ENCODE results near the gene TNFAIP2. TPM values are rescaled to one million over a fixed set of nuclear protein-coding genes. Genes with fewer than 3 reads are reported as not detected.

The TNFAIP2 gene
- total RNA-seq, 1 donor from 2014 or later: 82.7 TPM

- no peaks in the 10 kb centered on the region for H3K9me3 ChIP-seq
- TF ChIP-seq POLR2AphosphoS5 (IDR thresholded peaks at IDR 0.05; ENCODE audit: insufficient read depth in 1 of 2, low read depth in 1 of 2): no peak
- TF ChIP-seq POLR2A (IDR thresholded peaks at IDR 0.05): no peak
- no peak for TF ChIP-seq CTCF (IDR thresholded peaks at IDR 0.05)
Observed at GRCh38 chr14:103134919-103135318, 11.7 kb downstream of the TNFAIP2 start.

GRCh38 chr14:103135333-103136260 is 12.3 kb downstream of the TNFAIP2 start:
- Histone ChIP-seq H3K36me3 (peaks cover 0 to 40% of the 10 kb centered on the region in 2 donors), H3K27me3 (no peaks in the 10 kb centered on the region), H3K27ac (peak overlapping the region; percentile 65), H3K4me3 (no peak overlapping the region), H3K4me1 (peaks cover 57% of the 10 kb centered on the region), H3K9me3 (no peaks in the 10 kb centered on the region)
- intact Hi-C loops (cut with DNase I): no loop called here
- TF ChIP-seq POLR2AphosphoS5 (IDR thresholded peaks at IDR 0.05; ENCODE audit: insufficient read depth in 1 of 2, low read depth in 1 of 2): no peak
- no peak for TF ChIP-seq CTCF (IDR thresholded peaks at IDR 0.05)
- TF ChIP-seq POLR2A (IDR thresholded peaks at IDR 0.05): no peak
- DNase-seq (ENCODE audit: extremely low spot score in 2 of 2): no peak

More at GRCh38 chr14:103134919-103135318, 11.7 kb downstream of the TNFAIP2 start:
- intact Hi-C loops (cut with DNase I): no loop called here
- H3K27me3 ChIP-seq: no peaks in the 10 kb centered on the region
- no peak overlapping the region for H3K27ac ChIP-seq
- peaks cover 64% of the 10 kb centered on the region for H3K4me1 ChIP-seq
- H3K4me3 ChIP-seq: no peak overlapping the region
- no peak for DNase-seq (ENCODE audit: extremely low spot score in 2 of 2)
- peaks cover 0 to 42% of the 10 kb centered on the region in 2 donors for H3K36me3 ChIP-seq

GRCh38 chr14:103136388-103137271 is 13.4 kb downstream of the TNFAIP2 start:
- no peaks in the 10 kb centered on the region for H3K9me3 ChIP-seq
- intact Hi-C loops (cut with DNase I): no loop called here
- peak overlapping the region; percentile 65 for H3K27ac ChIP-seq
- H3K27me3 ChIP-seq: no peaks in the 10 kb centered on the region
- TF ChIP-seq POLR2AphosphoS5 (IDR thresholded peaks at IDR 0.05; ENCODE audit: insufficient read depth in 1 of 2, low read depth in 1 of 2) (peak; percentile 38 to 48), POLR2A (IDR thresholded peaks at IDR 0.05) (no peak), CTCF (IDR thresholded peaks at IDR 0.05) (no peak)
- no peak overlapping the region for H3K4me3 ChIP-seq
- peaks cover 53% of the 10 kb centered on the region for H3K4me1 ChIP-seq
- no peak for DNase-seq (ENCODE audit: extremely low spot score in 2 of 2)
- peaks cover 0 to 40% of the 10 kb centered on the region in 2 donors for H3K36me3 ChIP-seq

GRCh38 chr14:103137689-103138300 is 14.5 kb downstream of the TNFAIP2 start:
- DNase-seq (ENCODE audit: extremely low spot score in 2 of 2): no peak
- H3K27ac ChIP-seq: peak overlapping the region; percentile 65
- intact Hi-C loops (cut with DNase I): no loop called here

More at GRCh38 chr14:103137689-103138300, 14.5 kb downstream of the TNFAIP2 start:
- Histone ChIP-seq H3K36me3 (peaks cover 0 to 32% of the 10 kb centered on the region in 2 donors), H3K4me1 (peaks cover 46% of the 10 kb centered on the region), H3K9me3 (no peaks in the 10 kb centered on the region), H3K4me3 (no peak overlapping the region), H3K27me3 (no peaks in the 10 kb centered on the region)
- TF ChIP-seq POLR2A (IDR thresholded peaks at IDR 0.05) (no peak), CTCF (IDR thresholded peaks at IDR 0.05) (no peak), POLR2AphosphoS5 (IDR thresholded peaks at IDR 0.05; ENCODE audit: insufficient read depth in 1 of 2, low read depth in 1 of 2) (no peak)
